ENCODE measurements around the gene FARP2.

The FARP2 gene

DNA sequence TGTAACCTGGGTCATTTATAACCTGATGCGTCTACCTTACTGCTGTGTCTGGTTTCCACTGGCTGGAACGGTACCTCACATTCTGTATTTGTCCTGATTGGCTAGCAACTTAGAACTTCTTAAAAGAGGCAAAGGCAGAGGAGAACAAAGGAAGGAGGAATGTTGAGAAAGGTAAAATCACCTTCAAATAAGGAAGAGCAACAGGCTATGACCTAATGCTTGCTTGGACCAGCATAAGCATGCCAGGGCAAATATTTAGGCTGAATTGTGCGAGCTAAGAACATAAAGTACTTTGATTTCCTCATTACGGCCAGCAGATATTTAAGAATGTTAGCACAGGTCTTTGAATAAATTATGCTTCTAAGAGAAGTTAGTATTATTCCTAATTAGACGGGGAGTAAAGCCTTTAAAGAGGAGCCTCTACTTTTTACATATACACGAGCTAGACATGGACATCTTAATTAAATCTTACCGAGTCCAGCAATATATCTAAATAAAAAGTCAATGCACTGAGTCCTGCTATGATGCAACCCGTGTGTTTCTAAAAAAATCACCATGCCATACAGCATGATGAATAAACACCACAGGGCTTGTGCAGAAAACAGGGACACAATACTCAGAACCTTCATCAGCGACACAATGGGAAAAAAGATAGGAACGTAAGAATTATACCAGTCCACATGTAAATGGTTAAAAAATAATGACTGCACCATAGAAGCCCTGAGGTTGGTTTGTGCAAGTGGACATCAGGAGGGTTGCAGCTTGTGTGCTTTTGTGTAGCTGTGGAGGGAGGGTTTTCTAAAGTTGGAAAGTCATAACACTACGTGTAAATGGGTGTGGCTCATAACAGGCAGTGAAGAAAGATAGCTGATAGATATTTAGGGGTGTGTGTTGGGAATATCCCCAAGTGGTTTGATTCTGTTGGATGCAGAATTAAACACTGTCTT is 26.1 kb upstream of the FARP2 start:
- no peak for DNase-seq

GRCh38 chr2:241330616-241330981 is 25.5 kb upstream of the FARP2 start:
- DNase-seq: no peak

DNA sequence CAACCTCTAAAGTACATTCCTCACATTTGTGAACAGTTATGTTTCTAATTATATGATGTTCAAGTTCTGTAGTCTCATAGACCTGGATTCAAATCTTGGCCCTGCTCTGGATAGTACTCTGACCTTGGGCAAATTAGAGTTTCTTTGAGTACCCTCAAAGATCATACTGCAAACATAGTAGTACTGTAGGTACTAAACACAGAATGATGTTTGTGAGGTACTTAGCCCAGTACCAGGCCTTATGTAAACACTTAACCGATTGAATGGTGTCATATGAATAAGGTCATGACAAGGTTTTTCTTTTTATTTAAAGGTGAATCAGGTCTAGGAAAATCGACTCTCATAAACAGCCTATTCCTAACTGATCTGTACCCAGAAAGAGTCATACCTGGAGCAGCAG is 21.3 kb upstream of the FARP2 start:
- no peak for DNase-seq

GRCh38 chr2:241339839-241340630 is 16.1 kb upstream of the FARP2 start:
- DNase-seq: no peak

DNA sequence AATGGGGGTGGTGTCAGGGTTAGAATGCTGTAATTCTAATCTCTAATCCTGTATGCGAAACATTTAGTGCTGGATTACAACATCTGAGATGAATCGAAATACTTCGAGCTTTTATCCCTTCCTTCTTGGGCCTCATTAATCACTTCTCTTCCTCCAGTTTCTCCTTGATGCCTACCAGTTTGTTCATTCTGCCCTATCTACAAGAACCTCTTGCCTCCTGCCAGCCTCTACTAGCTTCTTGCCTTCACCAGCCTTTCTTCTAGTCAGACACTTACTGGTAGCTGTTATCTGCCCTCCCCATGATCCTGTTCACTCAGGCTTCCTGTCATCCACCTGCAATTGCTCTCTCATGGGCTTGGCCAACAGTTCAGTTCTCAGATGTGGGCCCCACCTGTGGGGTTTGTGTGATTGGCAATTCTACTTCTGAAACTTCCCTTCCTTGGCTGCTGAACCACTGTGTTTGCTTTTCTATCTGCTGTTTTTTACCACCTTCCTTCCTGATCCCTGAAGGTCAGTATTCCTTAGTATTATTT is 15.4 kb upstream of the FARP2 start:
- no peak for DNase-seq

- DNase-seq: no peak
Observed at GRCh38 chr2:241344925-241345651, 11.0 kb upstream of the FARP2 start.

DNA sequence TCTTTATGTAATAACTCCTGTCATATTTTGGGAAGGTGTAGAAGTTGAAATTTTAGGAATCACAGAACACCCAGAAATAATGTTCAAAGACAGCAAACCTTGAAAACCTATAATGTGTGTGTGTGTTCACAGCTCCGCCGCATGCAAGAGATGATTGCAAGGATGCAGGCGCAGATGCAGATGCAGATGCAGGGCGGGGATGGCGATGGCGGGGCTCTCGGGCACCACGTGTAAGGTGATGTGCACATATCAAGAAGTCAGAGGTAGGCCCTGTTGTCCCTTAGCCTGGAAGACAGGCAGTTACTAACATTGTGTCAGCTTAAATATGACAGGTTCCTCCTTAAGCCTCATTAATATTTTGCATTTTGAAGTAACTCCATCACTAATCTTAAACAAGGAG is 6.1 kb upstream of the FARP2 start:
- DNase-seq: no peak

DNA sequence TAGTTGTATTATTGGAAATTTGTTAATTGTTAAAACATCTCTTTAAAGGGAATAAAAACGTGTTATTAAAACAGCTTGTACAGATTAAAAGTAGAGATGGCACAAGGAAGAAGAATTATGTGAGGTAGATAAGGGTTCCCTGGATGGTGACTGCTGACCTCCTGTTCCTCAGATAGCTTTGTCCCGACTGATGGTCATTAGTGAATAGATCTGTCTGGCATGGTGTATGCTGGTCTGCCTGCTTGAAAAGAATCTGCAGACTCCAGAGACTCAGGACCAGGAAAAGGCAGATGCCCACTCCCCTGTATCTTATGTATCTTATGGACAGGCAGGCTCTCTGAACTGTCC is 5.6 kb upstream of the FARP2 start:
- DNase-seq: no peak

- peak; percentile 53 for DNase-seq
Observed at GRCh38 chr2:241350878-241351639, 5.0 kb upstream of the FARP2 start.

DNA sequence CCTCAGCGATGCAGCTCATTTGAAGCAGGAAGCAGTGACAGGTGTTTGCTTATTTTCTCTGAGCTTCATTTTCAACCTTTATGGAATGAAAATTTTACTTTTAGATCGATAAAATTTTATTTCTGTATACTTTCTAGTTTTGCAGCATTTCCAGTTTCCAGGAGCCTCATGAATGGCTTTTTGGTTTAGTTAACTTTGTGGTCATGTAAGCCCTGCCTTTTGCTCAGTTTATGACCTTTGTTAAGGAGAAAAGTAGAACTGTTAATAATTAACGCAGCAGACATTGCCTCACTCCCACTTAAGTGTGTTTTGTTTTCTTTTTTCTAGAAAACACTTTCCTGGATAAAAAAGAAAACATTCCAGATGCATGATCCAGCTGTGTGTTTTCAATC is 4.4 kb upstream of the FARP2 start:
- peak; percentile 91 for DNase-seq

DNA sequence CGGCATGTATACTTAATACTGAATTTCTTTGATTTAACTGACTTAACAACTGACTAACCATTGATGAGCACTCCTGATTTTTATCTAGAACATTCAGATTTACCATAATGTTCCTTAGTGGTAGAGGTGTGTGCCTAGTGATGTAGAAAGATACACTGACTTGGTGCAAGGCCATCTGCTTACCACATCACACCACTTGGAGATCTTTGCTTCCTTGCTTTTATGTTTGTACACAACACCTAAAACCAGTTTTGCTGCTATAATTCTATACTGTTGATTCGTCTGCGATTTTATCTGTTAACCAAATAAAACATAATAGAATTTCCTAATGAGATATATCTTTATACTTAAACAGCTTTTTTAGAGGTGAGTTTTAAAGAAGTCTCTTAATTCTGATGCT is 3.9 kb upstream of the FARP2 start:
- DNase-seq: no peak

GRCh38 chr2:241354668-241355658 is 1.1 kb upstream of the FARP2 start:
- DNase-seq: peak; percentile 67

DNA sequence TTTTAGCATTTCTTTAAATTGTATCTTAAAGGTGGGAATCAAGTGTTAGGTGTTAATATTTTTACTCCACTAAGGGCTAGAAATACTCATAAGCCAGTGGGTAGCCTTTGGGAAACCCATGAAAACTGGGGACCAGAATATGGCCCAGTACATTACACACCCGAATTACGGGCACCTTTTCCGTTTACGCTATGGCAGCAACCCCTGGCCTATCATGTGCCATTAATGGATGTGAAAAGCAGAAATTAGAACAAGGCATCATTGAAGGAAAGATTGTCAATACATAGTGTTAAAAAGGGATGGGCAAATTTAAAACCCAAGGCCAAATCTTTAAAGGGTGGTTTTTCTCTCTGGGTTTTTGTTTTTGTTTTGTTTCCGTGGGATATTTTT is 781 bp downstream of the FARP2 start:
- DNase-seq: no peak

DNA sequence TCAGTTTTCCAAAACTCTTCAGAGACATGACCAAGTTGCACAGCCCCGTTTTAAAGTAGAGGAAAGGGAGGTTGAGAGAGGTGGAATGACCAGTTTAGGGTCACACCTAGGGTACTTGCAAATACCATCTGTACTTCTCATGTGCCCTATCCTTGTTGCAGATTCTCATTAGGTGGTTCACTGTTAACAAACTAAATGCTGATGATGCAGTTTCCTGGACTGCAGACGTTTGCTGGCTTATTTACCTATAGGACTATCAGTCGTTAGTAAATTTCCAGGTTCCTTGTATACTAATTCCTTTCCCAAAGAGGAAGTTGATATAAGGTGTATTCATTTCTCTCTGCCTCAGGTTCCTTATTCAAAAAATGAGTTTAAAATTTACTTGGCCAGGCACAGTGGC is 1.4 kb downstream of the FARP2 start:
- DNase-seq: no peak

GRCh38 chr2:241358470-241358869 is 2.4 kb downstream of the FARP2 start:
- DNase-seq: no peak

GRCh38 chr2:241359481-241360045 is 3.5 kb downstream of the FARP2 start:
- DNase-seq: no peak

DNA sequence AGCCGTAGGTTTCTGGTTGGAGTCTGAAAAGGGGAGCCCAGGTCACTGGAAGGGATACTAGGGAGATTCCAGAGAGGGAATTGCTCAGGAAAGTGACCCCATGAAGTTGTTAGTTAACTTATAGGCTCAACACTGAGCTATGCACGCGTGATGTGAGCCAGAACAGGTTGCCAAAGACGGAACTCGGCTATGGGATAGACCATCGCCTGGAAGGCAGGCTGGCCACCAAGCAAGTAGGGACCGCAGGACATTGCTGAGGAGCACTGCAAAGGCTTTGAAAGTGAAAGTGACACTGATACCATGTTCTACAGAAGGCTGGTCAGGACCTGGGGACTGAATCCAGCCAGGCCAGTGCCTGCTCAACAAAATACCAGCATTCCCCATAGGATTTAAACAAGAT is 7.3 kb downstream of the FARP2 start:
- DNase-seq: no peak

GRCh38 chr2:241364781-241365180 is 8.7 kb downstream of the FARP2 start:
- no peak for DNase-seq

GRCh38 chr2:241366678-241367077 is 10.6 kb downstream of the FARP2 start:
- no peak for DNase-seq

- DNase-seq: no peak
Observed at GRCh38 chr2:241368643-241369042, 12.6 kb downstream of the FARP2 start.

Measured in kidney glomerular epithelial cell (primary cell).